ENCODE measurements around the gene DAAM2.

The DAAM2 gene

GRCh38 chr6:39848171-39848570 is 56.0 kb downstream of the DAAM2 start:
- DNase-seq (ENCODE audit: low read depth in 2 of 2), result no peak

GRCh38 chr6:39849228-39849627 is 57.1 kb downstream of the DAAM2 start:
- no peak for DNase-seq (ENCODE audit: low read depth in 2 of 2)

GRCh38 chr6:39849764-39850163 is 57.6 kb downstream of the DAAM2 start:
- no peak for DNase-seq (ENCODE audit: low read depth in 2 of 2)

- no peak for DNase-seq (ENCODE audit: low read depth in 2 of 2)
Observed at GRCh38 chr6:39850736-39851297, 58.6 kb downstream of the DAAM2 start.

GRCh38 chr6:39851331-39851730 is 59.2 kb downstream of the DAAM2 start:
- DNase-seq (ENCODE audit: low read depth in 2 of 2), result no peak

- DNase-seq (ENCODE audit: low read depth in 2 of 2), result no peak
Observed at GRCh38 chr6:39852324-39852723, 60.1 kb downstream of the DAAM2 start.

GRCh38 chr6:39853604-39854003 is 61.4 kb downstream of the DAAM2 start:
- DNase-seq (ENCODE audit: low read depth in 2 of 2), result no peak

GRCh38 chr6:39855356-39855995 is 63.3 kb downstream of the DAAM2 start:
- DNase-seq (ENCODE audit: low read depth in 2 of 2), result no peak

- no peak for DNase-seq (ENCODE audit: low read depth in 2 of 2)
Observed at GRCh38 chr6:39859025-39859424, 66.8 kb downstream of the DAAM2 start.

GRCh38 chr6:39861663-39862062 is 69.5 kb downstream of the DAAM2 start:
- DNase-seq (ENCODE audit: low read depth in 2 of 2), result no peak

GRCh38 chr6:39865011-39865888 is 73.1 kb downstream of the DAAM2 start:
- DNase-seq (ENCODE audit: low read depth in 2 of 2), result peak; percentile 41 to 56

GRCh38 chr6:39867592-39867991 is 75.4 kb downstream of the DAAM2 start:
- DNase-seq (ENCODE audit: low read depth in 2 of 2), result no peak

- no peak for DNase-seq (ENCODE audit: low read depth in 2 of 2)
Observed at GRCh38 chr6:39870950-39871349, 78.8 kb downstream of the DAAM2 start.

GRCh38 chr6:39873439-39873838 is 81.3 kb downstream of the DAAM2 start:
- no peak for DNase-seq (ENCODE audit: low read depth in 2 of 2)

GRCh38 chr6:39876111-39876510 is 83.9 kb downstream of the DAAM2 start:
- DNase-seq (ENCODE audit: low read depth in 2 of 2), result no peak

- DNase-seq (ENCODE audit: low read depth in 2 of 2), result no peak
Observed at GRCh38 chr6:39876826-39877225, 84.7 kb downstream of the DAAM2 start.

- no peak for DNase-seq (ENCODE audit: low read depth in 2 of 2)
Observed at GRCh38 chr6:39879535-39879934, 87.4 kb downstream of the DAAM2 start.

GRCh38 chr6:39880594-39880993 is 88.4 kb downstream of the DAAM2 start:
- no peak for DNase-seq (ENCODE audit: low read depth in 2 of 2)

- no peak for DNase-seq (ENCODE audit: low read depth in 2 of 2)
Observed at GRCh38 chr6:39881851-39882530, 89.8 kb downstream of the DAAM2 start.

GRCh38 chr6:39882531-39882899 is 90.3 kb downstream of the DAAM2 start:
- DNase-seq (ENCODE audit: low read depth in 2 of 2), result no peak

GRCh38 chr6:39884696-39885095 is 92.5 kb downstream of the DAAM2 start:
- DNase-seq (ENCODE audit: low read depth in 2 of 2), result no peak

GRCh38 chr6:39885691-39886090 is 93.5 kb downstream of the DAAM2 start:
- no peak for DNase-seq (ENCODE audit: low read depth in 2 of 2)
